Stimulated activated CD8-positive, alpha-beta memory T cell treated with anti-CD3 and anti-CD28 coated beads, Interleukin-12 subunit alpha, Interleukin-12 subunit beta, amount 100 ng/mL, for 4 hours (primary cell): ENCODE measurements around the gene RB1.

ENCODE experiments used
- DNase-seq: peaks from one replicate; pipeline ENCODE4 v3.0.0-alpha.2; 2020; ENCODE audit warnings: low read depth

The RB1 gene

GRCh38 chr13:48303359-48304142, at the start of gene RB1:
RB1 (plus strand) TSS chr13:48303751; CDS start chr13:48303913, 162 bp downstream.
- DNase-seq = peak; percentile 87

- no peak for DNase-seq
Observed at GRCh38 chr13:48253849-48254248, 49.7 kb upstream of the RB1 start.

- DNase-seq = no peak
Observed at GRCh38 chr13:48255090-48255489, 48.5 kb upstream of the RB1 start.

GRCh38 chr13:48255954-48256353, 47.6 kb upstream of the RB1 start:
- DNase-seq = no peak

- no peak for DNase-seq
Observed at GRCh38 chr13:48258002-48258401, 45.5 kb upstream of the RB1 start.

GRCh38 chr13:48258430-48258829, 45.1 kb upstream of the RB1 start:
- DNase-seq = no peak

- DNase-seq = no peak
Observed at GRCh38 chr13:48260970-48261369, 42.6 kb upstream of the RB1 start.

- no peak for DNase-seq
Observed at GRCh38 chr13:48263196-48263595, 40.4 kb upstream of the RB1 start.

- DNase-seq = no peak
Observed at GRCh38 chr13:48264058-48264457, 39.5 kb upstream of the RB1 start.

- DNase-seq = peak; percentile 4
Observed at GRCh38 chr13:48265217-48265815, 38.2 kb upstream of the RB1 start.

GRCh38 chr13:48266150-48266549, 37.4 kb upstream of the RB1 start:
- DNase-seq = no peak

- no peak for DNase-seq
Observed at GRCh38 chr13:48266701-48267639, 36.6 kb upstream of the RB1 start.

- no peak for DNase-seq
Observed at GRCh38 chr13:48268019-48268418, 35.5 kb upstream of the RB1 start.

- DNase-seq = no peak
Observed at GRCh38 chr13:48273346-48273745, 30.2 kb upstream of the RB1 start.

GRCh38 chr13:48275507-48275906, 28.0 kb upstream of the RB1 start:
- DNase-seq = no peak

- DNase-seq = no peak
Observed at GRCh38 chr13:48278806-48279205, 24.7 kb upstream of the RB1 start.

- DNase-seq = no peak
Observed at GRCh38 chr13:48281556-48281955, 22.0 kb upstream of the RB1 start.

GRCh38 chr13:48291730-48292129, 11.8 kb upstream of the RB1 start:
- DNase-seq = no peak

- DNase-seq = no peak
Observed at GRCh38 chr13:48292650-48293049, 10.9 kb upstream of the RB1 start.

- DNase-seq = no peak
Observed at GRCh38 chr13:48294653-48295052, 8.9 kb upstream of the RB1 start.

GRCh38 chr13:48295271-48295670, 8.3 kb upstream of the RB1 start:
- no peak for DNase-seq

GRCh38 chr13:48296528-48296927, 7.0 kb upstream of the RB1 start:
- no peak for DNase-seq
